Endothelial cell of umbilical vein (primary cell): Measurements from ENCODE around the gene GATM. TPM values are rescaled to one million over a fixed set of nuclear protein-coding genes. Genes with fewer than 3 reads are reported as not detected.

Experiments used
- BruUV-seq: library from RNA; stranded (reverse); fragments of 400-500 nt; replicated peaks from 2 replicates; lab custom pipeline; 2021; lab: Mats Ljungman, UMichigan
- CTCF ChIA-PET: fragments of 300-600, 350-600 bp; sonication (Branson Sonifier 250); formaldehyde crosslinking; loops from one replicate; lab custom pipeline; 2021; ENCODE audit warnings: antibody characterized with exemption, inconsistent platforms; lab: Charles Lee
- POLR2A ChIA-PET: fragments of 300-600, 350-600 bp; sonication (Branson Sonifier 250); formaldehyde crosslinking; loops from one replicate; lab custom pipeline; 2021; ENCODE audit warnings: antibody characterized with exemption, inconsistent platforms; lab: Charles Lee
- DNase-seq: peaks from one replicate; pipeline ENCODE4 v3.0.0-alpha.2; 2011; ENCODE audit warnings: low read depth, low spot score
- FAIRE-seq: peaks from 2 replicates; lab custom pipeline; 2011; peaks lifted over from hg19 to GRCh38; lab: Jason Lieb, UNC
- H2AFZ ChIP-seq: 2 replicates; pipeline ENCODE4 v1.6.0; 2012; ENCODE audit warnings: low read depth, low read length, control low read depth, inconsistent platforms
- H3K27ac ChIP-seq: 2 replicates; pipeline ENCODE4 v1.5.1; 2011; ENCODE audit warnings: low read depth, mild to moderate bottlenecking, control low read depth, low read length, moderate library complexity; ENCODE audit not compliant: insufficient read depth
- H3K27me3 ChIP-seq, 2 experiments: 2 replicates each; pipeline versions ENCODE4 v1.6.0 to v1.6.1; 2011; ENCODE audit warnings: low read length in 2 of 2, mixed read lengths in 1 of 2; ENCODE audit not compliant: control insufficient read depth in 2 of 2, insufficient read depth in 2 of 2
- H3K36me3 ChIP-seq, 2 experiments: 2 replicates in 1 of 2; 3 replicates in 1 of 2; pipeline ENCODE4 v1.5.1; 2011; ENCODE audit warnings: low read length in 2 of 2, mild to moderate bottlenecking in 1 of 2, moderate library complexity in 1 of 2; ENCODE audit not compliant: control insufficient read depth in 2 of 2, insufficient read depth in 2 of 2; ENCODE audit errors: extremely low read depth in 1 of 2
- H3K4me1 ChIP-seq: 3 replicates; pipeline ENCODE4 v1.5.1; 2011; ENCODE audit warnings: mild to moderate bottlenecking, low read length; ENCODE audit not compliant: control insufficient read depth, insufficient read depth; ENCODE audit errors: extremely low read depth
- H3K4me2 ChIP-seq: 2 replicates; pipeline ENCODE4 v1.6.1; 2011; ENCODE audit warnings: low read length, control low read depth, mixed read lengths; ENCODE audit not compliant: insufficient read depth
- H3K4me3 ChIP-seq, 3 experiments: fragments of 200-600 bp in 1 of 3; sonication (generic), shearing (Covaris generic) in 1 of 3; replicated peaks in 1 of 3; 2 replicates each; pipeline ENCODE4 v1.5.1; 2011 to 2016; ENCODE audit warnings: control low read depth in 3 of 3, low read length in 3 of 3, mild to moderate bottlenecking in 2 of 3, inconsistent platforms in 1 of 3, low read depth in 1 of 3, moderate library complexity in 1 of 3; ENCODE audit not compliant: insufficient read depth in 1 of 3
- H3K79me2 ChIP-seq: 2 replicates; pipeline ENCODE4 v1.6.0; 2012; ENCODE audit warnings: low read length, inconsistent platforms; ENCODE audit not compliant: control insufficient read depth, insufficient read depth
- H3K9ac ChIP-seq: replicated peaks from 2 replicates; pipeline ENCODE3; 2011; ENCODE audit warnings: low read length, control low read depth; ENCODE audit not compliant: insufficient read depth; ENCODE audit errors: extremely low read depth
- H3K9me1 ChIP-seq: replicated peaks from 3 replicates; pipeline ENCODE4 v1.6.0; 2011; ENCODE audit warnings: mild to moderate bottlenecking, low read length; ENCODE audit not compliant: control insufficient read depth, insufficient read depth; ENCODE audit errors: extremely low read depth
- H3K9me3 ChIP-seq: replicated peaks from 2 replicates; pipeline ENCODE4 v1.5.1; 2012; ENCODE audit warnings: low read length, inconsistent platforms; ENCODE audit not compliant: control insufficient read depth, insufficient read depth
- H4K20me1 ChIP-seq: replicated peaks from 2 replicates; pipeline ENCODE3; 2011; ENCODE audit warnings: mild to moderate bottlenecking, low read length; ENCODE audit not compliant: control insufficient read depth, insufficient read depth; ENCODE audit errors: extremely low read depth
- EZH2 ChIP-seq: IDR thresholded peaks from 2 replicates; pipeline ENCODE4 v1.6.1; 2012; ENCODE audit warnings: borderline replicate concordance, low read depth, mild to moderate bottlenecking, moderate library complexity, low read length, inconsistent platforms; ENCODE audit not compliant: severe bottlenecking
- FOS ChIP-seq: IDR thresholded peaks from 2 replicates; pipeline ENCODE4 v1.6.1; 2011; ENCODE audit warnings: mild to moderate bottlenecking, low read length, moderate library complexity, borderline replicate concordance; ENCODE audit not compliant: insufficient read depth
- GATA2 ChIP-seq: IDR thresholded peaks from 2 replicates; pipeline ENCODE4 v1.7.0; 2011; ENCODE audit warnings: low read depth, mild to moderate bottlenecking, moderate library complexity, mixed read lengths, low read length; ENCODE audit not compliant: insufficient read length, insufficient read depth
- JUN ChIP-seq: IDR thresholded peaks from 2 replicates; pipeline ENCODE4 v1.6.1; 2011; ENCODE audit warnings: borderline replicate concordance, low read depth; ENCODE audit not compliant: insufficient read length, insufficient read depth
- MAX ChIP-seq: IDR thresholded peaks from 2 replicates; pipeline ENCODE4 v1.6.1; 2011; ENCODE audit not compliant: insufficient read depth, insufficient read length
- MYC ChIP-seq: IDR thresholded peaks from one replicate; pipeline ENCODE4 v1.6.1; 2011; ENCODE audit warnings: mild to moderate bottlenecking, low read depth, low read length
- POLR2A ChIP-seq: IDR thresholded peaks from 2 replicates; pipeline ENCODE4 v1.6.1; 2012; ENCODE audit warnings: low read depth, mild to moderate bottlenecking, control low read depth, low read length
- POLR2AphosphoS5 ChIP-seq: IDR thresholded peaks from 2 replicates; pipeline ENCODE4 v1.6.1; 2012; ENCODE audit warnings: low read depth, mild to moderate bottlenecking, control low read depth, low read length, moderate library complexity; ENCODE audit not compliant: insufficient read depth
- dilution Hi-C: fragments of 300-500 bp; cut with MboI; formaldehyde crosslinking; loops from one replicate; pipeline ENCODE4 v1.15.0; 2019; ENCODE audit warnings: low sequenced_read_pairs; ENCODE audit not compliant: extremely low pct_ligation_motif_present
- intact Hi-C: fragments of 100-400 bp; cut with micrococcal nuclease; formaldehyde crosslinking; loops from one replicate; pipeline ENCODE4 v1.10.0; 2022
- polyA plus RNA-seq, 4 experiments: library from polyadenylated mRNA; depleted of rRNA in 3 of 4; stranded (reverse) in 3 of 4; unstranded in 1 of 4; fragments of >200 nt; gene quantifications; 2 replicates each; pipeline versions ENCODE4 v1.2.1 to v1.2.3, GENCODE V29; 2011 to 2012; ENCODE audit warnings: missing spikeins in 1 of 4
- total RNA-seq: library from RNA; stranded (reverse); gene quantifications from 2 replicates; pipeline ENCODE4 v1.2.3, GENCODE V29; 2021
- TF ChIP-seq, protein P1 (sequence below), 2 donors: IDR thresholded peaks; 1 replicate in 1 of 2; 2 replicates in 1 of 2; pipeline ENCODE4 v1.5.1; 2011; ENCODE audit warnings: low read length in 2 of 2, mild to moderate bottlenecking in 2 of 2, moderate library complexity in 2 of 2, control low read depth in 1 of 2, inconsistent platforms in 1 of 2, low read depth in 1 of 2; ENCODE audit not compliant: insufficient read depth in 1 of 2; ENCODE audit errors: extremely low read depth in 1 of 2

GATM gene
- total and polyA plus RNA-seq, 2 donors (not counting 3 experiments of a cell fraction or from before 2014, with no cell fraction given), result 0.21 to 0.60 TPM

- FAIRE-seq (no peak), DNase-seq (no peak)
- intact Hi-C loops, result no loop called here
- Histone ChIP-seq H3K79me2 (no peaks in the 10 kb centered on the region), H2AFZ (no peak overlapping the region), H3K27ac (no peak overlapping the region), H4K20me1 (no peaks in the 10 kb centered on the region), H3K9me1 (no peaks in the 10 kb centered on the region), H3K4me3 (no peak overlapping the region), H3K9ac (no peak overlapping the region), H3K27me3 (peaks cover 2% of the 10 kb centered on the region in 2 experiments), H3K9me3 (no peaks in the 10 kb centered on the region), H3K4me1 (no peaks in the 10 kb centered on the region), H3K36me3 (no peaks in the 10 kb centered on the region), H3K4me2 (no peak overlapping the region)
- TF ChIP-seq FOS (no peak), POLR2A (no peak), JUN (no peak), EZH2 (no peak), POLR2AphosphoS5 (no peak), GATA2 (no peak), MAX (no peak), MYC (no peak)
- TF ChIP-seq, protein P1, sequence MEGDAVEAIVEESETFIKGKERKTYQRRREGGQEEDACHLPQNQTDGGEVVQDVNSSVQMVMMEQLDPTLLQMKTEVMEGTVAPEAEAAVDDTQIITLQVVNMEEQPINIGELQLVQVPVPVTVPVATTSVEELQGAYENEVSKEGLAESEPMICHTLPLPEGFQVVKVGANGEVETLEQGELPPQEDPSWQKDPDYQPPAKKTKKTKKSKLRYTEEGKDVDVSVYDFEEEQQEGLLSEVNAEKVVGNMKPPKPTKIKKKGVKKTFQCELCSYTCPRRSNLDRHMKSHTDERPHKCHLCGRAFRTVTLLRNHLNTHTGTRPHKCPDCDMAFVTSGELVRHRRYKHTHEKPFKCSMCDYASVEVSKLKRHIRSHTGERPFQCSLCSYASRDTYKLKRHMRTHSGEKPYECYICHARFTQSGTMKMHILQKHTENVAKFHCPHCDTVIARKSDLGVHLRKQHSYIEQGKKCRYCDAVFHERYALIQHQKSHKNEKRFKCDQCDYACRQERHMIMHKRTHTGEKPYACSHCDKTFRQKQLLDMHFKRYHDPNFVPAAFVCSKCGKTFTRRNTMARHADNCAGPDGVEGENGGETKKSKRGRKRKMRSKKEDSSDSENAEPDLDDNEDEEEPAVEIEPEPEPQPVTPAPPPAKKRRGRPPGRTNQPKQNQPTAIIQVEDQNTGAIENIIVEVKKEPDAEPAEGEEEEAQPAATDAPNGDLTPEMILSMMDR (IDR thresholded peaks at IDR 0.05; ENCODE audit: extremely low read depth in 1 of 2, insufficient read depth in 1 of 2, low read depth in 1 of 2, low read length in 2 of 2), result no peak
- dilution Hi-C loops, result no loop called here
- ChIA-PET CTCF (no interaction called here), POLR2A (no interaction called here)
- BruUV-seq, result no TSS peak
Observed at GRCh38 chr15:45347033-45347432, 31.3 kb downstream of the GATM start.
